ENCODE measurements around the gene AKAP13. TPM values are rescaled to one million over a fixed set of nuclear protein-coding genes. Genes with fewer than 3 reads are reported as not detected.

The AKAP13 gene
- total RNA-seq, 4 donors from 2014 or later = 105 to 167 (median 129) TPM

DNA sequence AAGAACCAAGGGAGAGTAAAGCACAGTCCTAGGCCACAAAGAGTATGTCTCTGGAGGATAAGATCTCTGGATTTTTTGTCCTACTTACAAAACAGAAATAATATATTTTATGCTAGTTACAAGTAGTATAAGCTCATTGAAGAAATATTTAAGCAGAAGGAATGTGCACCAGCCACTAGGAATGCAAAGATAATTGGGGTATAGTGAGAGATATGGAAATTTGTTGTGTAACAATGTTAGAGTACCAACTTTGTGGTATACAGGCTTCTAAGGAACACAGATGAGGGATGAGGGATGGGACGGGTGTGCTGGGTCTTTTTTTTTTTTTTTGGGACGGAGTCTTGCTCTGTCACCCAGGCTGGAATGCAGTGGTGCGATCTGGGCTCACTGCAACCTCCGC, 26.5 kb downstream of the AKAP13 start:
- DNase-seq (ENCODE audit: low spot score in 2 of 2) = no peak
- no peak overlapping the region for H3K4me3 ChIP-seq (ENCODE audit: low read depth, poor library complexity, severe bottlenecking)
- WGBS, 2 donors = 94 to 96% methylated on average over 4 of the region's 4 CpGs
- TF ChIP-seq POLR2A (IDR thresholded peaks at IDR 0.05) (no peak), CTCF (IDR thresholded peaks at IDR 0.05) (no peak)
- intact Hi-C loops (cut with DNase I; ENCODE audit: low total_unique reads) = no loop called here

DNA sequence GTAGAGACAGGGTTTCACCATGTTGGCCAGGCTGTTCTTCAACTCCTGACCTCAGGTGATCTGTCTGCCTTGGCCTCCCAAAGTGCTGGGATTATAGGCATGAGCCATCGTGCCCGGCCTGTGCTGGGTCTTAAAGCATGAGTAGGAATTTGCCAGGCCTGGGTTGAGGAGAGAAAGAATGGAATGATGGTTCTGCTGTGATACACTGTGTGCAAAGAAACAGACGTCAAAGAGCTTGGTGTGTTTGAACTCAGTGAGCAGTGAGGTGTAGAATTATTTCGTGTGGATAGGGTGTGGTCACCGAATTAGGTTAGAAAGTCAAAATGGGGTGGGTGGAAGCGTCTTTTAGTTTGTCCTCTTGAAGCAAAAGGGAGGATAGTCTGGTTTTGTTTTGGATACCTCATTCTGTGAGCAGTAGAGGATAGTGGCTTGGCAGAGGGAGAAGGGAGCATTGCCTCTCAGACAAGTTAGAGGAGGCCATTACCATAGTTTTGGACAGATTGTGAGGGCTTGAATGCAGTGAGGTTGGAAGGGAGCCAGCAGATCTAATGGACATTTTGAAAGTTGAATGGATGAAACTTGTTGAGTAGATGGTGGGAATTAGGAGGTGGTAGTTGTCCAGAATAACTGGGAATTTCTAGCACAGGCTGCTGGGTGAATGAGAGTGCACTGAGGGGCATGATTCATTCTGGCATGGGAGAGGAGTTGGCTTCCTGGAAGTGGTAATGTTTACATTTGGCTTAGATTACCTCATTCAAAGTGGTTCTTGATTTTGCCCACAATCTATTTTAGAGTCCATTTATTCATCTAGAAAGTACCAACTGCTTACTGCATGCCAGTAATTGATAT, 27.2 kb downstream of the AKAP13 start:
- 86 to 88% methylated on average over 6 of the region's 6 CpGs for whole genome bisulfite sequencing, 2 donors
- no peak for DNase-seq (ENCODE audit: low spot score in 2 of 2)
- no peak for TF ChIP-seq CTCF (IDR thresholded peaks at IDR 0.05)
- TF ChIP-seq POLR2A (IDR thresholded peaks at IDR 0.05) = no peak
- intact Hi-C loops (cut with DNase I; ENCODE audit: low total_unique reads) = no loop called here
- H3K4me3 ChIP-seq (ENCODE audit: low read depth, poor library complexity, severe bottlenecking) = no peak overlapping the region

GRCh38 chr15:85408270-85408746, 27.9 kb downstream of the AKAP13 start:
- H3K4me3 ChIP-seq (ENCODE audit: low read depth, poor library complexity, severe bottlenecking) = no peak overlapping the region
- WGBS, 2 donors = 77 to 93% methylated on average over 6 of the region's 6 CpGs
- TF ChIP-seq CTCF (IDR thresholded peaks at IDR 0.05) (no peak), POLR2A (IDR thresholded peaks at IDR 0.05) (no peak)
- intact Hi-C loops (cut with DNase I; ENCODE audit: low total_unique reads) = no loop called here
- DNase-seq (ENCODE audit: low spot score in 2 of 2) = no peak

- DNase-seq (ENCODE audit: low spot score in 2 of 2) = no peak
- H3K4me3 ChIP-seq (ENCODE audit: low read depth, poor library complexity, severe bottlenecking) = no peak overlapping the region
- intact Hi-C loops (cut with DNase I; ENCODE audit: low total_unique reads) = no loop called here
- WGBS, 2 donors = 25 to 34% methylated on average over 3 of the region's 3 CpGs
- TF ChIP-seq CTCF (IDR thresholded peaks at IDR 0.05) = no peak
- TF ChIP-seq POLR2A (IDR thresholded peaks at IDR 0.05) = no peak
Measured at GRCh38 chr15:85412066-85412465, 31.7 kb downstream of the AKAP13 start.

GRCh38 chr15:85412956-85413854, 32.8 kb downstream of the AKAP13 start:
- TF ChIP-seq POLR2A (IDR thresholded peaks at IDR 0.05) (no peak), CTCF (IDR thresholded peaks at IDR 0.05) (no peak)
- H3K4me3 ChIP-seq (ENCODE audit: low read depth, poor library complexity, severe bottlenecking) = no peak overlapping the region
- 56 to 63% methylated on average over 14 of the region's 14 CpGs for WGBS, 2 donors
- intact Hi-C loops (cut with DNase I; ENCODE audit: low total_unique reads) = no loop called here
- DNase-seq (ENCODE audit: low spot score in 2 of 2) = peak; percentile 65 to 92
